Tibial nerve (tissue), 4 donors: ENCODE results near the gene RB1. TPM values are rescaled to one million over a fixed set of nuclear protein-coding genes. Genes with fewer than 3 reads are reported as not detected.

ENCODE experiments used
- DNase-seq, 2 donors: peaks; one replicate each; pipeline ENCODE4 v3.0.0-alpha.2; 2019; ENCODE audit warnings: low spot score in 2 of 2
- H3K27ac ChIP-seq, 4 donors: fragments of 200-600 bp; sonication (generic) in 3 of 4; one replicate each; pipeline ENCODE4 v1.5.1; 2017 to 2019; ENCODE audit warnings: mild to moderate bottlenecking in 1 of 4
- H3K27me3 ChIP-seq, 2 donors: fragments of 200-600 bp; sonication (generic) in 1 of 2; one replicate each; pipeline versions ENCODE4 v1.5.1 to v1.6.0; 2017 to 2019
- H3K36me3 ChIP-seq, 3 donors: fragments of 200-600 bp; sonication (generic); one replicate each; pipeline ENCODE4 v1.5.1; 2018 to 2019
- H3K4me1 ChIP-seq, 4 donors: fragments of 200-600 bp; sonication (generic) in 3 of 4; one replicate each; pipeline ENCODE4 v1.5.1; 2017 to 2019
- H3K4me3 ChIP-seq, 4 donors: fragments of 200-600 bp; sonication (generic) in 3 of 4; one replicate each; pipeline ENCODE4 v1.5.1; 2017 to 2019; ENCODE audit warnings: mild to moderate bottlenecking in 1 of 4, moderate library complexity in 1 of 4
- H3K9me3 ChIP-seq, 4 donors: fragments of 200-600 bp; sonication (generic) in 3 of 4; one replicate each; pipeline ENCODE4 v1.5.1; 2017 to 2019
- CTCF ChIP-seq, 5 experiments: fragments of 200-600 bp in 3 of 5; fragments of 450-650 bp in 2 of 5; sonication (generic) in 3 of 5; IDR thresholded peaks; one replicate each; pipeline ENCODE4 v1.5.1; 2016 to 2019; ENCODE audit warnings: antibody characterized with exemption in 5 of 5, mild to moderate bottlenecking in 3 of 5, moderate library complexity in 2 of 5
- EP300 ChIP-seq, 2 donors: sonication (generic); formaldehyde crosslinking; IDR thresholded peaks; one replicate each; pipeline ENCODE4 v1.6.1; 2017; ENCODE audit warnings: antibody characterized with exemption in 2 of 2, mild to moderate bottlenecking in 1 of 2
- POLR2A ChIP-seq, 2 donors: fragments of 450-650 bp; IDR thresholded peaks; one replicate each; pipeline ENCODE4 v1.6.1; 2017; ENCODE audit warnings: antibody characterized with exemption in 2 of 2, mild to moderate bottlenecking in 2 of 2, moderate library complexity in 2 of 2
- WGBS, 2 donors: methylation state at CpG; one replicate each; pipeline ENCODE4 v1.1.5; 2018; 5-methylcytosine and 5-hydroxymethylcytosine counted together
- total RNA-seq, 4 donors: library from RNA; depleted of rRNA; stranded (reverse); fragments of >200 nt; gene quantifications; one replicate each; pipeline ENCODE4 v1.1.0, GENCODE V29; 2016

Gene RB1
- total RNA-seq, 4 donors from 2014 or later, result 31.0 to 59.7 (median 45.1) TPM

DNA sequence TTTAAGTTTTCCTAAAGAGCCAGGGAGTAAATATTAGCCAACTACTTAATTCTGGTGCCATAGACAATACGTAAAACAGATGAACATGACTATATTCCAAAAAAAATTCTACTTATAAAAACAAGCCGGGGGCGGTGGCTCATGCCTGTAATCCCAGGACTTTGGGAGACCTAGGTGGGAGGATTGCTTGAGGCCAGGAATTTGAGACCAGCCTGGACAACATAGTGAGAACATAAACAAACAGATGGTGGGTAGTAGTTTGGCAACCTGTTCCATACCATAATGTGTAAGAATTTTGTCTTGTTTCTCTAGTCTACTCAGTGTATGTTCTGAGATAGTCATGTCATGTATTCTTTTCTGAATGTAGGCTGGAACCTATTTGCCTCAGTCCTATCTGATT is 45.1 kb upstream of the RB1 start:
- peaks cover 0 to 95% (median 24%) of the 10 kb centered on the region in 3 donors for H3K36me3 ChIP-seq
- H3K27ac ChIP-seq, result no peak overlapping the region
- no peaks in the 10 kb centered on the region for H3K9me3 ChIP-seq
- TF ChIP-seq POLR2A (IDR thresholded peaks at IDR 0.05) (no peak), EP300 (IDR thresholded peaks at IDR 0.05) (no peak), CTCF (IDR thresholded peaks at IDR 0.05) (no peak)
- H3K4me3 ChIP-seq, result no peak overlapping the region
- peaks cover 0 to 66% (median 2%) of the 10 kb centered on the region in 4 donors for H3K4me1 ChIP-seq
- no peak for DNase-seq
- H3K27me3 ChIP-seq, result no peaks in the 10 kb centered on the region
- 73 to 75% methylated on average over 3 of the region's 3 CpGs for WGBS, 2 donors

DNA sequence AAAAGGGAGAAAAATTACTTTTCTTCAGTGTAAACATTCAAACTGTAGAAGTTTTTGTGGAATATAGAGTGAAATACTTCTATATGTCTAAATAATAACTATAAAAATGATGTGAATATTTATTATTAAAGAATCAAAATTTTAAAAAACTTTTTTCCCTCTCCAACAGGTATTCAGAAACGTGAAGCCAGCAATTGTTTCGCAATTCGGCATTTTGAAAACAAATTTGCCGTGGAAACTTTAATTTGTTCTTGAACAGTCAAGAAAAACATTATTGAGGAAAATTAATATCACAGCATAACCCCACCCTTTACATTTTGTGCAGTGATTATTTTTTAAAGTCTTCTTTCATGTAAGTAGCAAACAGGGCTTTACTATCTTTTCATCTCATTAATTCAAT is 42.6 kb upstream of the RB1 start:
- DNase-seq, result no peak
- Histone ChIP-seq H3K27ac (no peak overlapping the region), H3K36me3 (peaks cover 0 to 89% (median 24%) of the 10 kb centered on the region in 3 donors), H3K4me3 (no peak overlapping the region), H3K27me3 (no peaks in the 10 kb centered on the region), H3K9me3 (no peaks in the 10 kb centered on the region), H3K4me1 (peaks cover 0 to 63% (median 6%) of the 10 kb centered on the region in 4 donors)
- no peak for TF ChIP-seq EP300 (IDR thresholded peaks at IDR 0.05)
- no peak for TF ChIP-seq POLR2A (IDR thresholded peaks at IDR 0.05)
- no peak for TF ChIP-seq CTCF (IDR thresholded peaks at IDR 0.05)
- 81 to 82% methylated on average over 4 of the region's 4 CpGs for WGBS, 2 donors

DNA sequence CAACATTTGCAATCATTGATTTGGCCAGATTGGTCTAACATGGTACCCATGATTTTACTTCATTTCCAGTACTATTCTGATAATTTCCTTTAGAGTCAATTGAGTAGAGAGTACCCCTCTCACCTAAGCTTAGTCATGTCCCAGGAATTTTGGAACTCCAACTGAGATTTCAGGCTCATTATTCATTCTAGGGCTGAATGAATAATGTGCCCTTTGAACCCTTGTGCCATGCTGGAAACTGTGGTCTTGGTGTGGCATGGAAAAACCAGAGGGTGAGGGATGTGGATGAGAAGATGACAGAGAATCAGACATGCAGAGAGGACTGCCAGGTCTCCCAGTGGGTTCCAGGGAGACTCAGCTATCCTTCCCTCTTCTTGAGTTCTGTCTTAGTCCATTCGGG is 40.4 kb upstream of the RB1 start:
- peak overlapping the region in 1 of 4 donors; percentile 19 for H3K27ac ChIP-seq

GRCh38 chr13:48264058-48264457 is 39.5 kb upstream of the RB1 start:
- H3K27me3 ChIP-seq, result no peaks in the 10 kb centered on the region
- H3K9me3 ChIP-seq, result no peaks in the 10 kb centered on the region
- no peak overlapping the region for H3K27ac ChIP-seq
- peaks cover 0 to 35% (median 6%) of the 10 kb centered on the region in 4 donors for H3K4me1 ChIP-seq
- TF ChIP-seq POLR2A (IDR thresholded peaks at IDR 0.05), result no peak
- no peak for TF ChIP-seq CTCF (IDR thresholded peaks at IDR 0.05)
- peak in 1 of 2 donors; percentile 20 for TF ChIP-seq EP300 (IDR thresholded peaks at IDR 0.05)
- no peak overlapping the region for H3K4me3 ChIP-seq
- H3K36me3 ChIP-seq, result peaks cover 0 to 74% (median 18%) of the 10 kb centered on the region in 3 donors
- WGBS, 2 donors, result 88 to 95% methylated on average over 2 of the region's 2 CpGs
- DNase-seq, result no peak

More for the DNA sequence above, 40.4 kb upstream of the RB1 start:
- Histone ChIP-seq H3K36me3 (peaks cover 0 to 76% (median 19%) of the 10 kb centered on the region in 3 donors), H3K4me1 (peaks cover 0 to 42% (median 6%) of the 10 kb centered on the region in 4 donors), H3K9me3 (no peaks in the 10 kb centered on the region), H3K27me3 (no peaks in the 10 kb centered on the region), H3K4me3 (no peak overlapping the region)
- no peak for DNase-seq
- TF ChIP-seq CTCF (IDR thresholded peaks at IDR 0.05) (no peak), POLR2A (IDR thresholded peaks at IDR 0.05) (no peak), EP300 (IDR thresholded peaks at IDR 0.05) (no peak)
- 71 to 91% methylated on average over 1 of the region's 1 CpG for WGBS, 2 donors

GRCh38 chr13:48265217-48265815 is 38.2 kb upstream of the RB1 start:
- WGBS, 2 donors, result 82% methylated on average over 8 of the region's 8 CpGs
- no peaks in the 10 kb centered on the region for H3K9me3 ChIP-seq
- TF ChIP-seq CTCF (IDR thresholded peaks at IDR 0.05) (no peak), POLR2A (IDR thresholded peaks at IDR 0.05) (no peak), EP300 (IDR thresholded peaks at IDR 0.05) (peak in 1 of 2 donors; percentile 31)
- no peak overlapping the region for H3K4me3 ChIP-seq
- H3K27ac ChIP-seq, result no peak overlapping the region
- H3K4me1 ChIP-seq, result peaks cover 0 to 25% (median 6%) of the 10 kb centered on the region in 4 donors
- H3K27me3 ChIP-seq, result no peaks in the 10 kb centered on the region
- peak in 1 of 2 donors; percentile 14 for DNase-seq
- H3K36me3 ChIP-seq, result peaks cover 0 to 73% (median 9%) of the 10 kb centered on the region in 3 donors
